ENCODE data around the gene INPP5A.

DNA sequence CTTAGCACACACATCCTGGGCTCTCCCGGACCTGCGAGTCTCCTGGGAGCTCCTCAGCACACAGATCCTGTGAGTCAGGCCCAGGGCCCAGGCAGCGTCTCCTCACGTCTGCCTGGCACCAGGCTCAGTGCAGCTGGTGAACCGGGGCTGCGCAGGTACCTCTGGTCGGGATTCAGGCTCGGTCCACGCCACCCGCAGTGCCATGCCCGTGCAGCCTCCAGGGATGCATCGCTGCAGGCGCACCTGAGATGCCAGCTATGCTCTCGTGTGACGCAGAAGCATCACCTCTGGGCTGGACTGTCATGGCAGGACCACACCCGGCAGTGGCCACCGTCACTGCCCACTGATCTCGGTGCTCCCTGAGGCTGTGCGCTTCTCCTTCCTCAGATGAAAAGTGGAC lies 196.3 kb downstream of the INPP5A start:
- TF ChIP-seq POLR2A (IDR thresholded peaks at IDR 0.05): no peak
- TF ChIP-seq, protein P1, sequence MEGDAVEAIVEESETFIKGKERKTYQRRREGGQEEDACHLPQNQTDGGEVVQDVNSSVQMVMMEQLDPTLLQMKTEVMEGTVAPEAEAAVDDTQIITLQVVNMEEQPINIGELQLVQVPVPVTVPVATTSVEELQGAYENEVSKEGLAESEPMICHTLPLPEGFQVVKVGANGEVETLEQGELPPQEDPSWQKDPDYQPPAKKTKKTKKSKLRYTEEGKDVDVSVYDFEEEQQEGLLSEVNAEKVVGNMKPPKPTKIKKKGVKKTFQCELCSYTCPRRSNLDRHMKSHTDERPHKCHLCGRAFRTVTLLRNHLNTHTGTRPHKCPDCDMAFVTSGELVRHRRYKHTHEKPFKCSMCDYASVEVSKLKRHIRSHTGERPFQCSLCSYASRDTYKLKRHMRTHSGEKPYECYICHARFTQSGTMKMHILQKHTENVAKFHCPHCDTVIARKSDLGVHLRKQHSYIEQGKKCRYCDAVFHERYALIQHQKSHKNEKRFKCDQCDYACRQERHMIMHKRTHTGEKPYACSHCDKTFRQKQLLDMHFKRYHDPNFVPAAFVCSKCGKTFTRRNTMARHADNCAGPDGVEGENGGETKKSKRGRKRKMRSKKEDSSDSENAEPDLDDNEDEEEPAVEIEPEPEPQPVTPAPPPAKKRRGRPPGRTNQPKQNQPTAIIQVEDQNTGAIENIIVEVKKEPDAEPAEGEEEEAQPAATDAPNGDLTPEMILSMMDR (IDR thresholded peaks at IDR 0.05): no peak
